ENCODE data around the gene FGF11. TPM values are rescaled to one million over a fixed set of nuclear protein-coding genes. Genes with fewer than 3 reads are reported as not detected.
A peak's percentile ranks its signal among the peaks of the same experiment; 100 is the strongest.

FGF11 gene
- total and polyA plus RNA-seq, 10 donors = 1.0 to 5.5 (median 3.0) TPM

- no peaks in the 10 kb centered on the region for H3K9me3 ChIP-seq
- no peaks in the 10 kb centered on the region for H3K36me3 ChIP-seq
- TF ChIP-seq POLR2A (IDR thresholded peaks at IDR 0.05) (no peak), CTCF (IDR thresholded peaks at IDR 0.05 in 8 of 11, conservative IDR thresholded peaks at IDR 0.05 in 3 of 11) (no peak), POLR2AphosphoS5 (IDR thresholded peaks at IDR 0.05) (no peak)
- H3K27ac ChIP-seq = peak overlapping the region in 4 of 8 donors; percentile 23 to 58 (median 44)
- peaks cover 0 to 66% (median 28%) of the 10 kb centered on the region in 7 donors for H3K27me3 ChIP-seq (replicated peaks in 1 of 7)
- peak overlapping the region in 7 of 8 donors; percentile 18 to 67 (median 38) for H3K4me3 ChIP-seq
- intact Hi-C loops (cut with DNase I; ENCODE audit: low total_unique reads) = no loop called here
- no peak for DNase-seq
- peaks cover 7 to 38% (median 25%) of the 10 kb centered on the region in 6 donors for H3K4me1 ChIP-seq
- WGBS, 5 donors = 1 to 7% (median 4%) methylated on average over 16 of the region's 16 CpGs
These were observed 6.3 kb downstream of the FGF11 start for GRCh38 chr17:7445619-7445968.

GRCh38 chr17:7448461-7448860 is 9.1 kb downstream of the FGF11 start:
- Histone ChIP-seq H3K4me3 (no peak overlapping the region), H3K27ac (no peak overlapping the region), H3K4me1 (peaks cover 4 to 30% (median 20%) of the 10 kb centered on the region in 6 donors), H3K36me3 (no peaks in the 10 kb centered on the region), H3K9me3 (no peaks in the 10 kb centered on the region), H3K27me3 (replicated peaks in 1 of 7) (peaks cover 0 to 49% (median 24%) of the 10 kb centered on the region in 7 donors)
- TF ChIP-seq CTCF (IDR thresholded peaks at IDR 0.05 in 8 of 11, conservative IDR thresholded peaks at IDR 0.05 in 3 of 11) (no peak), POLR2AphosphoS5 (IDR thresholded peaks at IDR 0.05) (no peak), POLR2A (IDR thresholded peaks at IDR 0.05) (no peak)
- 86 to 97% (median 94%) methylated on average over 7 of the region's 7 CpGs for WGBS, 5 donors
- DNase-seq = no peak
- intact Hi-C loops (cut with DNase I; ENCODE audit: low total_unique reads) = no loop called here

GRCh38 chr17:7459961-7460545 is 20.7 kb downstream of the FGF11 start:
- Histone ChIP-seq H3K4me3 (no peak overlapping the region), H3K27me3 (replicated peaks in 1 of 7) (no peaks in the 10 kb centered on the region), H3K36me3 (peaks cover 0 to 48% (median 27%) of the 10 kb centered on the region in 6 donors), H3K4me1 (peaks cover 0 to 17% (median 13%) of the 10 kb centered on the region in 6 donors), H3K27ac (no peak overlapping the region), H3K9me3 (no peaks in the 10 kb centered on the region)
- DNase-seq = no peak
- TF ChIP-seq POLR2A (IDR thresholded peaks at IDR 0.05) = no peak
- no peak for TF ChIP-seq POLR2AphosphoS5 (IDR thresholded peaks at IDR 0.05)
- no peak for TF ChIP-seq CTCF (IDR thresholded peaks at IDR 0.05 in 8 of 11, conservative IDR thresholded peaks at IDR 0.05 in 3 of 11)
- 73 to 83% (median 77%) methylated on average over 3 of the region's 3 CpGs for WGBS, 5 donors
- intact Hi-C loops (cut with DNase I; ENCODE audit: low total_unique reads) = no loop called here

GRCh38 chr17:7460850-7461660 is 21.7 kb downstream of the FGF11 start:
- DNase-seq = no peak
- peaks cover 0 to 58% (median 37%) of the 10 kb centered on the region in 6 donors for H3K36me3 ChIP-seq
- intact Hi-C loops (cut with DNase I; ENCODE audit: low total_unique reads) = no loop called here
- WGBS, 5 donors = 92 to 100% (median 95%) methylated on average over 7 of the region's 7 CpGs
- H3K4me3 ChIP-seq = no peak overlapping the region
- no peaks in the 10 kb centered on the region for H3K27me3 ChIP-seq (replicated peaks in 1 of 7)
- no peak for TF ChIP-seq CTCF (IDR thresholded peaks at IDR 0.05 in 8 of 11, conservative IDR thresholded peaks at IDR 0.05 in 3 of 11)
- peak in 1 of 3 donors; percentile 11 for TF ChIP-seq POLR2AphosphoS5 (IDR thresholded peaks at IDR 0.05)
- no peak overlapping the region for H3K27ac ChIP-seq
- no peaks in the 10 kb centered on the region for H3K9me3 ChIP-seq
- H3K4me1 ChIP-seq = peaks cover 0 to 21% (median 14%) of the 10 kb centered on the region in 6 donors

Data from spleen (tissue), 11 donors.